ENCODE results near the gene COA8.

The COA8 gene

GRCh38 chr14:103540821-103541708, 21.7 kb upstream of the COA8 start:
- no peak overlapping the region for H3K4ac ChIP-seq (ENCODE audit: low read depth, low read length)
- DNase-seq = no peak
- H2BK15ac ChIP-seq (replicated peaks; ENCODE audit: low read depth) = no peak overlapping the region
- no peaks in the 10 kb centered on the region for H3K79me1 ChIP-seq (ENCODE audit: low read length)
- no peak overlapping the region for H3K23ac ChIP-seq (ENCODE audit: low read length)
- no CpG with 5 or more reads among the region's 17 CpGs for WGBS (ENCODE audit: extremely low coverage, insufficient coverage, low lambda C conversion rate)
- no peak overlapping the region for H4K5ac ChIP-seq (ENCODE audit: low read length)
- H3K27me3 ChIP-seq (ENCODE audit: insufficient read depth, low read length, poor library complexity) = no peaks in the 10 kb centered on the region
- no peak overlapping the region for H2BK120ac ChIP-seq (ENCODE audit: low read depth, low read length)
- no peaks in the 10 kb centered on the region for H3K36me3 ChIP-seq (ENCODE audit: control insufficient read depth, insufficient read depth, low read length)
- no peak overlapping the region for H4K8ac ChIP-seq (ENCODE audit: low read depth, low read length)
- no peak overlapping the region for H3K18ac ChIP-seq (ENCODE audit: low read length)
- H3K4me2 ChIP-seq (ENCODE audit: low read length) = no peak overlapping the region
- H3K56ac ChIP-seq (ENCODE audit: low read length) = no peak overlapping the region
- H3K9ac ChIP-seq (ENCODE audit: low read length) = no peak overlapping the region
- H3K27ac ChIP-seq (ENCODE audit: low read depth, low read length) = no peak overlapping the region
- H2BK5ac ChIP-seq (ENCODE audit: low read length) = no peak overlapping the region
- no peak overlapping the region for H2AK5ac ChIP-seq (ENCODE audit: low read length)
- H3K4me3 ChIP-seq (ENCODE audit: low read length) = no peak overlapping the region
- no peaks in the 10 kb centered on the region for H3K79me2 ChIP-seq (ENCODE audit: control insufficient read depth, insufficient read depth, low read length)
- H3K4me1 ChIP-seq (ENCODE audit: control insufficient read depth, low read depth, low read length) = peaks cover 7% of the 10 kb centered on the region

GRCh38 chr14:103541709-103542604, 20.8 kb upstream of the COA8 start:
- H2AK5ac ChIP-seq (ENCODE audit: low read length) = no peak overlapping the region
- H3K4me3 ChIP-seq (ENCODE audit: low read length) = no peak overlapping the region
- H3K4me1 ChIP-seq (ENCODE audit: control insufficient read depth, low read depth, low read length) = peaks cover 7% of the 10 kb centered on the region
- H3K18ac ChIP-seq (ENCODE audit: low read length) = peak overlapping the region; percentile 22
- peak overlapping the region; percentile 92 for H3K56ac ChIP-seq (ENCODE audit: low read length)
- H2BK5ac ChIP-seq (ENCODE audit: low read length) = no peak overlapping the region
- no peak overlapping the region for H2BK120ac ChIP-seq (ENCODE audit: low read depth, low read length)
- H3K4ac ChIP-seq (ENCODE audit: low read depth, low read length) = no peak overlapping the region
- H3K4me2 ChIP-seq (ENCODE audit: low read length) = peak overlapping the region; percentile 44
- WGBS (ENCODE audit: extremely low coverage, insufficient coverage, low lambda C conversion rate) = no CpG with 5 or more reads among the region's 33 CpGs
- no peak overlapping the region for H4K5ac ChIP-seq (ENCODE audit: low read length)
- H3K27ac ChIP-seq (ENCODE audit: low read depth, low read length) = no peak overlapping the region
- peak overlapping the region; percentile 3 for H3K23ac ChIP-seq (ENCODE audit: low read length)
- no peaks in the 10 kb centered on the region for H3K36me3 ChIP-seq (ENCODE audit: control insufficient read depth, insufficient read depth, low read length)
- H3K79me2 ChIP-seq (ENCODE audit: control insufficient read depth, insufficient read depth, low read length) = no peaks in the 10 kb centered on the region
- H3K27me3 ChIP-seq (ENCODE audit: insufficient read depth, low read length, poor library complexity) = no peaks in the 10 kb centered on the region
- peak overlapping the region; percentile 69 for H3K9ac ChIP-seq (ENCODE audit: low read length)
- peak; percentile 27 for DNase-seq
- no peak overlapping the region for H2BK15ac ChIP-seq (replicated peaks; ENCODE audit: low read depth)
- H3K79me1 ChIP-seq (ENCODE audit: low read length) = no peaks in the 10 kb centered on the region
- no peak overlapping the region for H4K8ac ChIP-seq (ENCODE audit: low read depth, low read length)

- Histone ChIP-seq H3K4ac (ENCODE audit: low read depth, low read length) (peak overlapping the region; percentile 63), H3K23ac (ENCODE audit: low read length) (peak overlapping the region; percentile 3), H3K18ac (ENCODE audit: low read length) (peak overlapping the region; percentile 22), H3K36me3 (ENCODE audit: control insufficient read depth, insufficient read depth, low read length) (no peaks in the 10 kb centered on the region), H3K27ac (ENCODE audit: low read depth, low read length) (no peak overlapping the region), H2BK120ac (ENCODE audit: low read depth, low read length) (no peak overlapping the region), H2BK5ac (ENCODE audit: low read length) (no peak overlapping the region), H3K4me2 (ENCODE audit: low read length) (peak overlapping the region; percentile 44), H3K4me1 (ENCODE audit: control insufficient read depth, low read depth, low read length) (peaks cover 7% of the 10 kb centered on the region), H2AK5ac (ENCODE audit: low read length) (no peak overlapping the region), H3K27me3 (ENCODE audit: insufficient read depth, low read length, poor library complexity) (no peaks in the 10 kb centered on the region), H3K56ac (ENCODE audit: low read length) (peak overlapping the region; percentile 92), H4K5ac (ENCODE audit: low read length) (no peak overlapping the region), H3K79me1 (ENCODE audit: low read length) (no peaks in the 10 kb centered on the region), H3K4me3 (ENCODE audit: low read length) (no peak overlapping the region), H3K9ac (ENCODE audit: low read length) (peak overlapping the region; percentile 69), H2BK15ac (replicated peaks; ENCODE audit: low read depth) (no peak overlapping the region), H3K79me2 (ENCODE audit: control insufficient read depth, insufficient read depth, low read length) (no peaks in the 10 kb centered on the region), H4K8ac (ENCODE audit: low read depth, low read length) (no peak overlapping the region)
- DNase-seq = peak; percentile 88
- no CpG with 5 or more reads among the region's 18 CpGs for WGBS (ENCODE audit: extremely low coverage, insufficient coverage, low lambda C conversion rate)
Measured at GRCh38 chr14:103542605-103543088, 20.1 kb upstream of the COA8 start.

GRCh38 chr14:103543140-103543539, 19.6 kb upstream of the COA8 start:
- no peak for DNase-seq
- Histone ChIP-seq H4K5ac (ENCODE audit: low read length) (no peak overlapping the region), H3K27me3 (ENCODE audit: insufficient read depth, low read length, poor library complexity) (no peaks in the 10 kb centered on the region), H4K8ac (ENCODE audit: low read depth, low read length) (no peak overlapping the region), H3K4me2 (ENCODE audit: low read length) (no peak overlapping the region), H3K4me1 (ENCODE audit: control insufficient read depth, low read depth, low read length) (peaks cover 7% of the 10 kb centered on the region), H3K79me1 (ENCODE audit: low read length) (no peaks in the 10 kb centered on the region), H2AK5ac (ENCODE audit: low read length) (no peak overlapping the region), H3K79me2 (ENCODE audit: control insufficient read depth, insufficient read depth, low read length) (no peaks in the 10 kb centered on the region), H2BK5ac (ENCODE audit: low read length) (no peak overlapping the region), H3K23ac (ENCODE audit: low read length) (no peak overlapping the region), H3K56ac (ENCODE audit: low read length) (peak overlapping the region; percentile 92), H3K4ac (ENCODE audit: low read depth, low read length) (peak overlapping the region; percentile 63), H3K9ac (ENCODE audit: low read length) (peak overlapping the region; percentile 26), H3K4me3 (ENCODE audit: low read length) (no peak overlapping the region), H3K36me3 (ENCODE audit: control insufficient read depth, insufficient read depth, low read length) (no peaks in the 10 kb centered on the region), H2BK15ac (replicated peaks; ENCODE audit: low read depth) (no peak overlapping the region), H3K27ac (ENCODE audit: low read depth, low read length) (no peak overlapping the region), H2BK120ac (ENCODE audit: low read depth, low read length) (no peak overlapping the region), H3K18ac (ENCODE audit: low read length) (peak overlapping the region; percentile 3)
- WGBS (ENCODE audit: extremely low coverage, insufficient coverage, low lambda C conversion rate) = no CpG with 5 or more reads among the region's 10 CpGs

GRCh38 chr14:103543721-103544387, 18.9 kb upstream of the COA8 start:
- Histone ChIP-seq H2BK5ac (ENCODE audit: low read length) (no peak overlapping the region), H3K79me1 (ENCODE audit: low read length) (no peaks in the 10 kb centered on the region), H3K4me3 (ENCODE audit: low read length) (no peak overlapping the region), H3K4me1 (ENCODE audit: control insufficient read depth, low read depth, low read length) (peaks cover 7% of the 10 kb centered on the region), H3K4ac (ENCODE audit: low read depth, low read length) (no peak overlapping the region), H3K27me3 (ENCODE audit: insufficient read depth, low read length, poor library complexity) (no peaks in the 10 kb centered on the region), H3K4me2 (ENCODE audit: low read length) (no peak overlapping the region), H4K5ac (ENCODE audit: low read length) (no peak overlapping the region), H2BK15ac (replicated peaks; ENCODE audit: low read depth) (no peak overlapping the region), H3K27ac (ENCODE audit: low read depth, low read length) (no peak overlapping the region), H3K9ac (ENCODE audit: low read length) (no peak overlapping the region), H2BK120ac (ENCODE audit: low read depth, low read length) (no peak overlapping the region), H3K56ac (ENCODE audit: low read length) (peak overlapping the region; percentile 18), H3K18ac (ENCODE audit: low read length) (no peak overlapping the region), H3K79me2 (ENCODE audit: control insufficient read depth, insufficient read depth, low read length) (no peaks in the 10 kb centered on the region), H4K8ac (ENCODE audit: low read depth, low read length) (no peak overlapping the region), H2AK5ac (ENCODE audit: low read length) (no peak overlapping the region), H3K23ac (ENCODE audit: low read length) (no peak overlapping the region), H3K36me3 (ENCODE audit: control insufficient read depth, insufficient read depth, low read length) (no peaks in the 10 kb centered on the region)
- no peak for DNase-seq
- no CpG with 5 or more reads among the region's 19 CpGs for WGBS (ENCODE audit: extremely low coverage, insufficient coverage, low lambda C conversion rate)
